ENCODE data around the gene NEK11. TPM values are rescaled to one million over a fixed set of nuclear protein-coding genes. Genes with fewer than 3 reads are reported as not detected.

Gene NEK11
- total and polyA plus RNA-seq, 9 of the 15 experiments (the other 6 are each of a cell fraction or from before 2014, with no cell fraction given): 0.28 to 1.5 (median 0.87) TPM

DNA sequence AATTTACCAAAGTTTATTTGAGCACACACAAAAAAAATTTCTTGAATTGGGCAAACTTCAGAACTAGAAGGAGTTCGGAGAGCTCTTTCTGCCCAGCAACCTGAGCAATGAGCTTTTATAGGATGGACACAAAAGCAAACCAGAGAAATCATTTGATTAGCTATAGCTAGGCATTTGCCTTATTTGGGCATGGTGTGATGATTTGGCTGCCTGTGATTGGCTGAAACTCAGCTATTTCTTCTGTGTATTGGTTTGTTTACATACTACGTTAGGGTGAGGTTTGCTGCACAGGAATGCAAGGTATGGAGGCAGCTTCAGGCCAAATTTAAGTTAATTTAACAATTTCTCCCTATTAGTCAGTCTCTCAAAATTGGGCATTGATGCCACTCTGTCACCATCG is 65.1 kb downstream of the NEK11 start:
- no peaks in the 10 kb centered on the region for H3K36me3 ChIP-seq (ENCODE audit: control insufficient read depth, insufficient read depth, low read length)
- intact Hi-C loops (cut with micrococcal nuclease): no loop called here
- ATAC-seq: no peak
- H3K9ac ChIP-seq (ENCODE audit: insufficient read depth in 1 of 2, low read depth in 2 of 2, low read length in 2 of 2): no peak overlapping the region
- H4K20me1 ChIP-seq (replicated peaks; ENCODE audit: control insufficient read depth, insufficient read depth, low read length): no peaks in the 10 kb centered on the region
- H3K9me3 ChIP-seq (replicated peaks; ENCODE audit: control insufficient read depth, insufficient read depth, low read depth, low read length): no peaks in the 10 kb centered on the region
- H2AFZ ChIP-seq (ENCODE audit: low read depth, low read length): no peak overlapping the region
- no peaks in the 10 kb centered on the region for H3K79me2 ChIP-seq (ENCODE audit: control insufficient read depth, insufficient read depth, low read length)
- no peak for DNase-seq (ENCODE audit: extremely low read depth in 1 of 4, low spot score in 3 of 4)
- no peaks in the 10 kb centered on the region for H3K9me1 ChIP-seq (ENCODE audit: control insufficient read depth, insufficient read depth, low read length)
- no peak overlapping the region for H3K27ac ChIP-seq (ENCODE audit: extremely low read depth, low read depth, low read length)
- H3K27me3 ChIP-seq (ENCODE audit: control insufficient read depth in 2 of 2, insufficient read depth in 2 of 2, low read length in 2 of 2): no peaks in the 10 kb centered on the region
- POLR2A ChIA-PET: no interaction called here
- no peaks in the 10 kb centered on the region for H3K4me1 ChIP-seq (replicated peaks in 1 of 2; ENCODE audit: control insufficient read depth in 2 of 2, insufficient read depth in 2 of 2, low read length in 2 of 2)
- in situ Hi-C loops (cut with MboI): no loop called here
- BruUV-seq (replicated peaks): no TSS peak
- FAIRE-seq: no peak
- no peak overlapping the region for H3K4me2 ChIP-seq (ENCODE audit: insufficient read depth, low read length)
- WGBS (ENCODE audit: insufficient coverage, low coverage, missing lambda C conversion rate): 15% methylated on average over 3 of the region's 3 CpGs
- CTCF ChIA-PET (ENCODE audit: low intra/inter-chr PET ratio): no interaction called here
- TF ChIP-seq GTF2F1 (IDR thresholded peaks at IDR 0.05; ENCODE audit: low read depth, low read length): no peak
- TF ChIP-seq, protein P1, sequence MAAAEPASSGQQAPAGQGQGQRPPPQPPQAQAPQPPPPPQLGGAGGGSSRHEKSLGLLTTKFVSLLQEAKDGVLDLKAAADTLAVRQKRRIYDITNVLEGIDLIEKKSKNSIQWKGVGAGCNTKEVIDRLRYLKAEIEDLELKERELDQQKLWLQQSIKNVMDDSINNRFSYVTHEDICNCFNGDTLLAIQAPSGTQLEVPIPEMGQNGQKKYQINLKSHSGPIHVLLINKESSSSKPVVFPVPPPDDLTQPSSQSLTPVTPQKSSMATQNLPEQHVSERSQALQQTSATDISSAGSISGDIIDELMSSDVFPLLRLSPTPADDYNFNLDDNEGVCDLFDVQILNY (CRISPR knock-in tag; IDR thresholded peaks at IDR 0.05): no peak
- TF ChIP-seq, protein P2, sequence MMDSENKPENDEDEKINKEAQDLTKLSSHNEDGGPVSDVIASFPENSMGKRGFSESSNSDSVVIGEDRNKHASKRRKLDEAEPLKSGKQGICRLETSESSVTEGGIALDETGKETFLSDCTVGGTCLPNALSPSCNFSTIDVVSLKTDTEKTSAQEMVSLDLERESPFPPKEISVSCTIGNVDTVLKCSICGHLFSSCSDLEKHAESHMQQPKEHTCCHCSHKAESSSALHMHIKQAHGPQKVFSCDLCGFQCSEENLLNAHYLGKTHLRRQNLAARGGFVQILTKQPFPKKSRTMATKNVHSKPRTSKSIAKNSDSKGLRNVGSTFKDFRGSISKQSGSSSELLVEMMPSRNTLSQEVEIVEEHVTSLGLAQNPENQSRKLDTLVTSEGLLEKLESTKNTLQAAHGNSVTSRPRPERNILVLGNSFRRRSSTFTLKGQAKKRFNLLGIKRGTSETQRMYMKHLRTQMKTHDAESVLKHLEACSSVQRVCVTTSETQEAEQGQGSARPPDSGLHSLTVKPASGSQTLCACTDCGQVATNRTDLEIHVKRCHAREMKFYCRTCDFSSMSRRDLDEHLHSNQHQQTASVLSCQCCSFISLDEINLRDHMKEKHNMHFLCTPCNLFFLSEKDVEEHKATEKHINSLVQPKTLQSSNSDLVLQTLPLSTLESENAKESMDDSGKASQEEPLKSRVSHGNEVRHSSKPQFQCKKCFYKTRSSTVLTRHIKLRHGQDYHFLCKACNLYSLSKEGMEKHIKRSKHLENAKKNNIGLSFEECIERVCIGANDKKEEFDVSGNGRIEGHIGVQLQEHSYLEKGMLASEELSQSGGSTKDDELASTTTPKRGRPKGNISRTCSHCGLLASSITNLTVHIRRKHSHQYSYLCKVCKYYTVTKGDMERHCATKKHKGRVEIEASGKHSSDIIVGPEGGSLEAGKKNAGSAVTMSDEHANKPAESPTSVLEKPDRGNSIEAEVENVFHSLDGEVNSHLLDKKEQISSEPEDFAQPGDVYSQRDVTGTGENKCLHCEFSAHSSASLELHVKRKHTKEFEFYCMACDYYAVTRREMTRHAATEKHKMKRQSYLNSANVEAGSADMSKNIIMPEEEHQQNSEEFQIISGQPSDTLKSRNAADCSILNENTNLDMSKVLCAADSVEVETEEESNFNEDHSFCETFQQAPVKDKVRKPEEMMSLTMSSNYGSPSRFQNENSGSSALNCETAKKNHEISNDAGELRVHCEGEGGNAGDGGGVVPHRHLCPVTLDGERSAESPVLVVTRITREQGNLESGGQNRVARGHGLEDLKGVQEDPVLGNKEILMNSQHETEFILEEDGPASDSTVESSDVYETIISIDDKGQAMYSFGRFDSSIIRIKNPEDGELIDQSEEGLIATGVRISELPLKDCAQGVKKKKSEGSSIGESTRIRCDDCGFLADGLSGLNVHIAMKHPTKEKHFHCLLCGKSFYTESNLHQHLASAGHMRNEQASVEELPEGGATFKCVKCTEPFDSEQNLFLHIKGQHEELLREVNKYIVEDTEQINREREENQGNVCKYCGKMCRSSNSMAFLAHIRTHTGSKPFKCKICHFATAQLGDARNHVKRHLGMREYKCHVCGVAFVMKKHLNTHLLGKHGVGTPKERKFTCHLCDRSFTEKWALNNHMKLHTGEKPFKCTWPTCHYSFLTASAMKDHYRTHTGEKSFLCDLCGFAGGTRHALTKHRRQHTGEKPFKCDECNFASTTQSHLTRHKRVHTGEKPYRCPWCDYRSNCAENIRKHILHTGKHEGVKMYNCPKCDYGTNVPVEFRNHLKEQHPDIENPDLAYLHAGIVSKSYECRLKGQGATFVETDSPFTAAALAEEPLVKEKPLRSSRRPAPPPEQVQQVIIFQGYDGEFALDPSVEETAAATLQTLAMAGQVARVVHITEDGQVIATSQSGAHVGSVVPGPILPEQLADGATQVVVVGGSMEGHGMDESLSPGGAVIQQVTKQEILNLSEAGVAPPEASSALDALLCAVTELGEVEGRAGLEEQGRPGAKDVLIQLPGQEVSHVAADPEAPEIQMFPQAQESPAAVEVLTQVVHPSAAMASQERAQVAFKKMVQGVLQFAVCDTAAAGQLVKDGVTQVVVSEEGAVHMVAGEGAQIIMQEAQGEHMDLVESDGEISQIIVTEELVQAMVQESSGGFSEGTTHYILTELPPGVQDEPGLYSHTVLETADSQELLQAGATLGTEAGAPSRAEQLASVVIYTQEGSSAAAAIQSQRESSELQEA (IDR thresholded peaks at IDR 0.05; ENCODE audit: low read depth): 0 out of 2 replicates have a peak, but pooled peaks have one; percentile 56
- TF ChIP-seq SRF (CRISPR knock-in tag; IDR thresholded peaks at IDR 0.05): peak; percentile 23 to 97; a peak in 2 of 4 replicates
- no peak overlapping the region for H3K4me3 ChIP-seq
